NB4 (cell line): ENCODE results near the gene USP51.
"Not testable (repeated sequence)": the region's sequence is repeated elsewhere in the genome, so short reads cannot be mapped to it uniquely, and the experiment has no call there.

Experiments
- DNase-seq: peaks from one replicate; pipeline ENCODE4 v3.0.0; 2010; ENCODE audit warnings: low read depth
- H3K4me3 ChIP-seq: one replicate; pipeline ENCODE4 v1.5.1; 2011; ENCODE audit warnings: mild to moderate bottlenecking, low read depth, low read length, moderate library complexity
- CTCF ChIP-seq: IDR thresholded peaks from one replicate; pipeline ENCODE4 v1.5.1; 2012; ENCODE audit warnings: low read depth, low read length
- MAX ChIP-seq: IDR thresholded peaks from 2 replicates; pipeline ENCODE4 v1.6.1; 2011; ENCODE audit warnings: low read depth, low read length
- MYC ChIP-seq: IDR thresholded peaks from 2 replicates; pipeline ENCODE4 v1.6.1; 2011; ENCODE audit warnings: low read depth, low read length
- POLR2A ChIP-seq: IDR thresholded peaks from 2 replicates; pipeline ENCODE4 v1.6.1; 2011; ENCODE audit warnings: mild to moderate bottlenecking; ENCODE audit not compliant: insufficient read length; ENCODE audit errors: extremely low read depth

Gene USP51

GRCh38 chrX:55486736-55487135 lies 2.9 kb downstream of the USP51 start:
- no peak for TF ChIP-seq CTCF
- no peak for TF ChIP-seq POLR2A
- TF ChIP-seq MYC = no peak
- TF ChIP-seq MAX = no peak
- DNase-seq = no peak
- H3K4me3 ChIP-seq = no peak overlapping the region

GRCh38 chrX:55484948-55485347 lies 4.7 kb downstream of the USP51 start:
- DNase-seq = no peak
- H3K4me3 ChIP-seq = no peak overlapping the region
- TF ChIP-seq POLR2A (no peak), CTCF (no peak), MYC (no peak), MAX (no peak)

- H3K4me3 ChIP-seq = no peak overlapping the region
- no peak for DNase-seq
Observed at GRCh38 chrX:55480390-55481062, 9.1 kb downstream of the USP51 start.

GRCh38 chrX:55479956-55480355 lies 9.7 kb downstream of the USP51 start:
- not testable (repeated sequence) for H3K4me3 ChIP-seq, DNase-seq

More at GRCh38 chrX:55480390-55481062, 9.1 kb downstream of the USP51 start:
- TF ChIP-seq POLR2A (no peak), MYC (no peak)

GRCh38 chrX:55465791-55466190 lies 23.9 kb downstream of the USP51 start:
- not testable (repeated sequence) for DNase-seq, H3K4me3 ChIP-seq

GRCh38 chrX:55465108-55465507 lies 24.5 kb downstream of the USP51 start:
- H3K4me3 ChIP-seq, DNase-seq: not testable (repeated sequence)

GRCh38 chrX:55464050-55464449 lies 25.6 kb downstream of the USP51 start:
- DNase-seq = not testable (repeated sequence)

GRCh38 chrX:55459926-55460325 lies 29.7 kb downstream of the USP51 start:
- not testable (repeated sequence) for DNase-seq, H3K4me3 ChIP-seq

More at GRCh38 chrX:55464050-55464449, 25.6 kb downstream of the USP51 start:
- not testable (repeated sequence) for H3K4me3 ChIP-seq

- not testable (repeated sequence) for H3K4me3 ChIP-seq, DNase-seq
Observed at GRCh38 chrX:55459426-55459825, 30.2 kb downstream of the USP51 start.

GRCh38 chrX:55455708-55456107 lies 33.9 kb downstream of the USP51 start:
- not testable (repeated sequence) for DNase-seq, H3K4me3 ChIP-seq

GRCh38 chrX:55452833-55453124 lies 36.9 kb downstream of the USP51 start:
- DNase-seq = peak; percentile 2
- H3K4me3 ChIP-seq = peak overlapping the region; percentile 59
- TF ChIP-seq POLR2A = no peak
- no peak for TF ChIP-seq CTCF
- no peak for TF ChIP-seq MAX
- TF ChIP-seq MYC = no peak
